ENCODE data around the gene GHR. TPM values are rescaled to one million over a fixed set of nuclear protein-coding genes. Genes with fewer than 3 reads are reported as not detected.

Gene GHR
- total RNA-seq, 4 donors from 2014 or later = 10.9 to 14.9 (median 14.2) TPM

DNA sequence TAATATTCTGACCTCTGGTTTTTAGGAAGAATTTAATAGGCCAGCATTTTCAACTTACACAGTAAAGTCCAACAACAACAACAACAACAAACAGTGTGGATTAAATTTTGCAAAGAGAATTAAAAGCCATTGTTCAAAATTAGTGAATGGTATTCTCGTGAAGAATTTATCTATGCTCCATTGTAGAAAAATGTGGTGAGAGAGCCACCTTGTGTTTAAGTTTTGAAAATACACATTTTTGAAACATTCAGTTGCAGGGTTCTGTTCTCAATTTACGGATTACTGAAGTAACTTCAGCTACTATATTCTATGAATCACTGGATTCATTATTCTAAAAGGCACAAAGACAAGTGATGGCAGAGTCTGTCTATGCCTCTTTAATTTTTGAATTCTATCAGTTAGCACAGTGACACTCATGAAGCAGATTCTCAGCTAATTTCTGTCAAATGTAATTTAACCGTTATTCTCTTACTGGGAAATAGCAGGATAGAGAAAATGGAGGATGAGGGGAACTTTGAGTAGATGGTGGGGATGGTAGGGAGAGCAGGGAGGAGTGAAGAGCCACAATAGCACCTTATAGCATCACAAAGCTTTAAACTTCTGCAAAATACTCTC, 344.4 kb downstream of the GHR start:
- H3K9me3 ChIP-seq = no peaks in the 10 kb centered on the region
- H3K27ac ChIP-seq = no peak overlapping the region
- intact Hi-C loops (cut with DNase I) = loop anchor here (5.0 to 10.0 kb wide), 3 partner anchors 343 to 910 kb away; partner anchors contain the start of gene GHR
- H3K4me1 ChIP-seq = no peaks in the 10 kb centered on the region
- WGBS, 2 donors = 40 to 41% methylated on average over 3 of the region's 3 CpGs
- no peak for DNase-seq
- H3K27me3 ChIP-seq = no peaks in the 10 kb centered on the region
- no peaks in the 10 kb centered on the region for H3K36me3 ChIP-seq
- TF ChIP-seq, protein P1, sequence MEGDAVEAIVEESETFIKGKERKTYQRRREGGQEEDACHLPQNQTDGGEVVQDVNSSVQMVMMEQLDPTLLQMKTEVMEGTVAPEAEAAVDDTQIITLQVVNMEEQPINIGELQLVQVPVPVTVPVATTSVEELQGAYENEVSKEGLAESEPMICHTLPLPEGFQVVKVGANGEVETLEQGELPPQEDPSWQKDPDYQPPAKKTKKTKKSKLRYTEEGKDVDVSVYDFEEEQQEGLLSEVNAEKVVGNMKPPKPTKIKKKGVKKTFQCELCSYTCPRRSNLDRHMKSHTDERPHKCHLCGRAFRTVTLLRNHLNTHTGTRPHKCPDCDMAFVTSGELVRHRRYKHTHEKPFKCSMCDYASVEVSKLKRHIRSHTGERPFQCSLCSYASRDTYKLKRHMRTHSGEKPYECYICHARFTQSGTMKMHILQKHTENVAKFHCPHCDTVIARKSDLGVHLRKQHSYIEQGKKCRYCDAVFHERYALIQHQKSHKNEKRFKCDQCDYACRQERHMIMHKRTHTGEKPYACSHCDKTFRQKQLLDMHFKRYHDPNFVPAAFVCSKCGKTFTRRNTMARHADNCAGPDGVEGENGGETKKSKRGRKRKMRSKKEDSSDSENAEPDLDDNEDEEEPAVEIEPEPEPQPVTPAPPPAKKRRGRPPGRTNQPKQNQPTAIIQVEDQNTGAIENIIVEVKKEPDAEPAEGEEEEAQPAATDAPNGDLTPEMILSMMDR (IDR thresholded peaks at IDR 0.05) = peak in 3 of 6 experiments; percentile 57 to 72 (median 69)
- TF ChIP-seq POLR2A (IDR thresholded peaks at IDR 0.05) = no peak
- H3K4me3 ChIP-seq (replicated peaks in 1 of 3) = no peak overlapping the region

DNA sequence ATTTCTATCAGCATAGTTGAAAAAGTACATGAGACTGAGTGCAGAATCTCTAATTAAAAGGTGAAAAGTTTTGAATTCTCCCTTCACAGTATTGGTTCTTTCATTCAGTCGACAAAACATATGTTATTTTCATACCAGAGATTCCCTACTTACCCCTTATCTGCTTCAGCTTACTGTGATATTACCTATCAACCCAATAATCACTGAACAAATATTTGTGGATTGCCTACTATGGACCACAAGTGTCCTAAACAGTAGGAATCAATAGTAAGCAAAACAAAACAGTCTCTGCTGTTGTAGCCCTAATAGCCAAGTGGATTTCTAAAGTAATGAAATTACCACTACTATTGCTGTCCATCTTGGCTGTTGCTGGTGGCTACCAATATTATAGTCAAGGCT, 344.9 kb downstream of the GHR start:
- Histone ChIP-seq H3K4me3 (replicated peaks in 1 of 3) (no peak overlapping the region), H3K36me3 (no peaks in the 10 kb centered on the region), H3K9me3 (no peaks in the 10 kb centered on the region), H3K27ac (no peak overlapping the region), H3K27me3 (no peaks in the 10 kb centered on the region), H3K4me1 (no peaks in the 10 kb centered on the region)
- TF ChIP-seq POLR2A (IDR thresholded peaks at IDR 0.05) = no peak
- TF ChIP-seq, protein P1 (IDR thresholded peaks at IDR 0.05) = no peak
- intact Hi-C loops (cut with DNase I) = loop anchor here (5.0 to 10.0 kb wide), 3 partner anchors 343 to 911 kb away; partner anchors contain the start of gene GHR
- 34 to 36% methylated on average over 1 of the region's 1 CpG for WGBS, 2 donors
- no peak for DNase-seq

DNA sequence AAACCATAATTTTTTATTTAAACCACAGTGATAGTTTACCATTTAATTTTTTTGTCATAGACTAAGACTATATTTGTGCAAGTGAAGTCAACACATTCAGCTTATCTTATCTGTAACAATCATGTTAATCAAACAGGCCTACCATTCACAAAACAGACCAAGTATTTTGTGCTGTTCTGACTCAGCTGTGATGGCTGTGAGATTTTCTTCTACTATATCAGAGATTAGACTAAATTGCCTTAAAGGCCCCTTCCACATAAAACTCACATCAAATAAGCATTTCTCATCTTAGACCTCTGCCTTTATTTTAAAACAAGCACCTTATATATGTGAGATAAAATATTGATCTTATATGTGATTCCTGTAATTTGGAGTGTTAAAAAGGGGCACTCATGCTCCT, 346.8 kb downstream of the GHR start:
- DNase-seq = no peak
- no peaks in the 10 kb centered on the region for H3K9me3 ChIP-seq
- H3K4me3 ChIP-seq (replicated peaks in 1 of 3) = no peak overlapping the region
- H3K36me3 ChIP-seq = no peaks in the 10 kb centered on the region
- H3K27ac ChIP-seq = no peak overlapping the region
- TF ChIP-seq, protein P1 (IDR thresholded peaks at IDR 0.05) = no peak
- TF ChIP-seq POLR2A (IDR thresholded peaks at IDR 0.05) = no peak
- intact Hi-C loops (cut with DNase I) = no loop called here
- H3K27me3 ChIP-seq = no peaks in the 10 kb centered on the region
- no peaks in the 10 kb centered on the region for H3K4me1 ChIP-seq
